ENCODE results near the gene LCN15.

DNA sequence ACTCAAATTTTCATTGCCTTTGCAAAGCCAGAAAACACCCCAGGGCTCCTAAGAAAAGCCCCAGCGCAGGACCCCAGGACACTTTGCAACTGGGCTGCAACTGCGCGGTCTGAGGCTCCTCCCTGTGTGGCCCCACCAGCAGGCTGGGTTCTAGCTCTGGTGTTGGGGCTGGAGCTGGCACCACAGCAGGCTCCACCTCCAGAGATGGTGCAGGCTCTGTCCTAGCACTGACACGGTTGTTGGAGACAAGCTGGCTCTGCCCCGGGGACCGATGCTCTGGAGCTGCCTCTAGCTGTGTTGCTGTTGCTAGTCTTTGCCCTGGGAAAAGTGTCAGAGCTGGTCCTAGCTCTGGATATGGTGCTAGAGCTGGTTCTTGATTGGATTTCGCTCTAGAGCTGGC, 35.2 kb downstream of the LCN15 start:
- TF ChIP-seq POLR2A (IDR thresholded peaks at IDR 0.05): no peak
- TF ChIP-seq, protein P1, sequence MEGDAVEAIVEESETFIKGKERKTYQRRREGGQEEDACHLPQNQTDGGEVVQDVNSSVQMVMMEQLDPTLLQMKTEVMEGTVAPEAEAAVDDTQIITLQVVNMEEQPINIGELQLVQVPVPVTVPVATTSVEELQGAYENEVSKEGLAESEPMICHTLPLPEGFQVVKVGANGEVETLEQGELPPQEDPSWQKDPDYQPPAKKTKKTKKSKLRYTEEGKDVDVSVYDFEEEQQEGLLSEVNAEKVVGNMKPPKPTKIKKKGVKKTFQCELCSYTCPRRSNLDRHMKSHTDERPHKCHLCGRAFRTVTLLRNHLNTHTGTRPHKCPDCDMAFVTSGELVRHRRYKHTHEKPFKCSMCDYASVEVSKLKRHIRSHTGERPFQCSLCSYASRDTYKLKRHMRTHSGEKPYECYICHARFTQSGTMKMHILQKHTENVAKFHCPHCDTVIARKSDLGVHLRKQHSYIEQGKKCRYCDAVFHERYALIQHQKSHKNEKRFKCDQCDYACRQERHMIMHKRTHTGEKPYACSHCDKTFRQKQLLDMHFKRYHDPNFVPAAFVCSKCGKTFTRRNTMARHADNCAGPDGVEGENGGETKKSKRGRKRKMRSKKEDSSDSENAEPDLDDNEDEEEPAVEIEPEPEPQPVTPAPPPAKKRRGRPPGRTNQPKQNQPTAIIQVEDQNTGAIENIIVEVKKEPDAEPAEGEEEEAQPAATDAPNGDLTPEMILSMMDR (IDR thresholded peaks at IDR 0.05): no peak
- no peak for TF ChIP-seq POLR2AphosphoS5 (IDR thresholded peaks at IDR 0.05)
- no peak for TF ChIP-seq EP300 (IDR thresholded peaks at IDR 0.05)

Measured in stomach (tissue), 4 donors.